Right lobe of liver (tissue), 6 donors: ENCODE results near the gene C22orf31. TPM values are rescaled to one million over a fixed set of nuclear protein-coding genes. Genes with fewer than 3 reads are reported as not detected.
"Not testable (repeated sequence)": the region's sequence is repeated elsewhere in the genome, so short reads cannot be mapped to it uniquely, and the experiment has no call there.

ENCODE experiments used
- ATAC-seq, 4 donors: fragments of 200-7000 bp; cut with Tn5 transposase; one replicate each; pipeline ENCODE4 v1.9.1; 2020; ENCODE audit warnings: mild to moderate bottlenecking in 4 of 4, moderate library complexity in 4 of 4
- DNase-seq, 3 donors: peaks; one replicate each; pipeline ENCODE4 v3.0.0-alpha.2; 2020
- H3K27ac ChIP-seq, 3 donors: fragments of 200-600 bp; one replicate each; pipeline ENCODE4 v1.8.0; 2022
- H3K27me3 ChIP-seq, 2 donors: fragments of 200-600 bp; one replicate each; pipeline ENCODE4 v1.8.0; 2022
- H3K36me3 ChIP-seq, 4 donors: fragments of 200-600 bp; sonication (generic) in 1 of 4; one replicate each; pipeline versions ENCODE4 v1.5.1 to v1.8.0; 2017 to 2022; ENCODE audit warnings: control low read depth in 1 of 4
- H3K4me1 ChIP-seq, 4 donors: fragments of 200-600 bp; sonication (generic) in 1 of 4; one replicate each; pipeline versions ENCODE4 v1.5.1 to v1.8.0; 2017 to 2022; ENCODE audit warnings: control low read depth in 1 of 4
- H3K4me3 ChIP-seq, 3 donors: fragments of 200-600 bp; one replicate each; pipeline ENCODE4 v1.8.0; 2022
- H3K9me3 ChIP-seq, 4 donors: fragments of 200-600 bp; sonication (generic) in 1 of 4; one replicate each; pipeline versions ENCODE4 v1.5.1 to v1.8.0; 2017 to 2022; ENCODE audit warnings: control low read depth in 1 of 4
- CTCF ChIP-seq, 4 donors: fragments of 200-600 bp in 3 of 4; fragments of 450-650 bp in 1 of 4; IDR thresholded peaks; one replicate each; pipeline versions ENCODE4 v1.5.1 to v1.8.0; 2016 to 2022; ENCODE audit warnings: antibody characterized with exemption in 4 of 4, mild to moderate bottlenecking in 2 of 4
- POLR2A ChIP-seq: fragments of 450-650 bp; IDR thresholded peaks from one replicate; pipeline ENCODE4 v1.6.1; 2017; ENCODE audit warnings: antibody characterized with exemption, mild to moderate bottlenecking
- WGBS: methylation state at CpG from one replicate; pipeline ENCODE4 v1.1.6; 2018; ENCODE audit warnings: low coverage, low lambda C conversion rate; ENCODE audit not compliant: insufficient coverage; ENCODE audit errors: missing lambda C conversion rate; 5-methylcytosine and 5-hydroxymethylcytosine counted together
- intact Hi-C, 2 donors: fragments of 100-400 bp; cut with DNase I; formaldehyde crosslinking; loops; one replicate each; pipeline versions ENCODE4 v1.11.2 to v1.14.1; 2022
- total RNA-seq, 6 experiments: library from RNA; depleted of rRNA in 2 of 6; stranded (reverse); fragments of >200 nt in 2 of 6; fragmentation: NEBNext Ultra II Directional in 3 of 6; extraction: Animal tissue kit (Norgen Biotek cat#: 25700) in 3 of 6; gene quantifications; one replicate each; pipeline versions ENCODE4 v1.1.0 to v1.2.4, GENCODE V29; 2016 to 2023
- donor health status: DM: no; HTN: yes; CAD: no.
- donor health status: DM: no; HTN: no; CAD: no.
- donor health status: DM: no; HTN: no; CAD: no.
- donor health status: DM: no; HTN: yes; CAD: no.
- donor health status: DM: no; HTN: yes; CAD: no.

C22orf31 gene
- total RNA-seq, 6 experiments from 2014 or later = not detected

DNA sequence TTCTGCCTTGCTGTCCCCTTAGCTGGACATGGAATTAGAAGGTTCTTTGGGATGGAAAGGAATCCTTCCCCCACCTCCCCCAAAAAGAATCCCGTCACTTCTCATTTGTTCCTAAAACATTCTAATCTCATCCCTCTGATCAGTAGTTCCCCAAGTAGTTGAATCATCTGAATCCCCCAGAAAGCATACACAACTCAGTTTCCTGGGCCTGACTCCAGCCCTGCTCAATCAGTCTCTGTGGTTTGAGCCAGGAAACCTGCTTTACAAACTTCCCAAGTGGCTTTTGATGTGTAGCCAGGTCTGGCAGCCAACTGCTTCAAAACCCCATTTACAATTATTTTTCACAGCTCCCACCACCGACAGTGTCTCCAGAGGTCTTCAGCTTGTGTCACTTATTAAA lies 20.2 kb downstream of the C22orf31 start:
- H3K36me3 ChIP-seq = peaks cover 0 to under 1% (median 0%) of the 10 kb centered on the region in 4 donors
- peak overlapping the region in 1 of 3 donors; percentile 27 for H3K27ac ChIP-seq
- DNase-seq = no peak
- H3K27me3 ChIP-seq = no peaks in the 10 kb centered on the region
- peaks cover 0 to 35% (median 0%) of the 10 kb centered on the region in 4 donors for H3K4me1 ChIP-seq
- H3K4me3 ChIP-seq = no peak overlapping the region
- ATAC-seq = peak in 2 of 4 donors; percentile 22 to 25
- H3K9me3 ChIP-seq = no peaks in the 10 kb centered on the region
- TF ChIP-seq CTCF (IDR thresholded peaks at IDR 0.05) = no peak
- no peak for TF ChIP-seq POLR2A
- intact Hi-C loops = loop anchor here (5.0 kb wide), 1 partner anchor 189 kb away; no protein-coding TSS in a partner anchor
- WGBS = 18% methylated on average over 2 of the region's 2 CpGs

- peak; percentile 73 to 83 (median 78) for ATAC-seq
Measured at GRCh38 chr22:29040385-29041275, 21.0 kb downstream of the C22orf31 start.

GRCh38 chr22:29039684-29040083 lies 21.9 kb downstream of the C22orf31 start:
- WGBS = 88% methylated on average over 3 of the region's 4 CpGs
- H3K4me3 ChIP-seq, H3K27ac ChIP-seq, DNase-seq, ATAC-seq, H3K9me3 ChIP-seq, H3K27me3 ChIP-seq, H3K36me3 ChIP-seq: not testable (repeated sequence)
- H3K4me1 ChIP-seq = peaks cover 0 to 34% (median 0%) of the 10 kb centered on the region in 4 donors
- intact Hi-C loops = loop anchor here (5.0 kb wide), 1 partner anchor 187 kb away; no protein-coding TSS in a partner anchor

More at GRCh38 chr22:29040385-29041275, 21.0 kb downstream of the C22orf31 start:
- H3K27me3 ChIP-seq = no peaks in the 10 kb centered on the region
- intact Hi-C loops = loop anchor here (5.0 kb wide), 1 partner anchor 188 kb away; no protein-coding TSS in a partner anchor
- H3K9me3 ChIP-seq = no peaks in the 10 kb centered on the region
- peaks cover 0 to 35% (median 0%) of the 10 kb centered on the region in 4 donors for H3K4me1 ChIP-seq
- TF ChIP-seq CTCF (IDR thresholded peaks at IDR 0.05) = peak; percentile 94 to 99 (median 96)
- TF ChIP-seq POLR2A = no peak
- DNase-seq = peak in 1 of 3 donors; percentile 71
- no peak overlapping the region for H3K27ac ChIP-seq
- no peaks in the 10 kb centered on the region for H3K36me3 ChIP-seq
- WGBS = 26% methylated on average over 9 of the region's 9 CpGs
- H3K4me3 ChIP-seq = no peak overlapping the region

DNA sequence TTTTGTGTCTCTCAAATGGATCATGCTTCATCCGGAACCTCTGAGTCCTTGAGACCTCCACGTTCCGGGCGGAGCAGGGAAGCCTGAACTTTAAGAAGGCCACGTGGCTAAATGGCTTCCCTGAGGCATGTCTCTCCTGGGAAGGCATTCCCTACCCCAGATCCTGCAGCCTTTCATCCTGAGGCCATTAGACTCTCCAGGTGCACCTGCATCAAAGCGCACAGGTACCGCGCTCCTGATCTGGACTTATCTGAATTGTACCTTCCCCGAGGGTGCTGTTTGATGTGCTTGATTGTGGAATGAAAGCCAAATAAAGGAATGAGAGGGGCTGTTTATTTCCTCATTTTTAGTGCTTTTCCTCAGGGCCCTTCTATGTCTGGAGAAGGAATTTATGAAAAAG lies 22.5 kb downstream of the C22orf31 start:
- Histone ChIP-seq H3K27me3 (no peaks in the 10 kb centered on the region), H3K27ac (no peak overlapping the region), H3K4me1 (peaks cover 0 to 30% (median 0%) of the 10 kb centered on the region in 4 donors), H3K9me3 (no peaks in the 10 kb centered on the region), H3K4me3 (no peak overlapping the region), H3K36me3 (no peaks in the 10 kb centered on the region)
- 82% methylated on average over 9 of the region's 9 CpGs for WGBS
- intact Hi-C loops = no loop called here
- DNase-seq (no peak), ATAC-seq (no peak)
- TF ChIP-seq CTCF (IDR thresholded peaks at IDR 0.05) = no peak
- TF ChIP-seq POLR2A = no peak
